Activated CD4-positive, alpha-beta T cell treated with anti-CD3 and anti-CD28 coated beads, Interleukin-2, amount 50 U/mL, for 48 hours (primary cell): ENCODE results near the gene CNTFR.
A peak's percentile ranks its signal among the peaks of the same experiment; 100 is the strongest.

Experiments used
- DNase-seq, 2 experiments: peaks; one replicate each; pipeline ENCODE4 v3.0.0-alpha.2; 2020

The CNTFR gene

GRCh38 chr9:34570809-34571480 is 18.6 kb downstream of the CNTFR start:
- no peak for DNase-seq

- DNase-seq = no peak
These were observed 19.1 kb downstream of the CNTFR start for GRCh38 chr9:34570376-34570775.

- no peak for DNase-seq
These were observed 20.8 kb downstream of the CNTFR start for GRCh38 chr9:34568774-34569173.

GRCh38 chr9:34568133-34568532 is 21.4 kb downstream of the CNTFR start:
- DNase-seq = no peak

- DNase-seq = no peak
These were observed 22.6 kb downstream of the CNTFR start for GRCh38 chr9:34566972-34567371.

GRCh38 chr9:34566322-34566721 is 23.2 kb downstream of the CNTFR start:
- no peak for DNase-seq

GRCh38 chr9:34565856-34566255 is 23.7 kb downstream of the CNTFR start:
- no peak for DNase-seq

- DNase-seq = no peak
These were observed 24.9 kb downstream of the CNTFR start for GRCh38 chr9:34564617-34565016.

- no peak for DNase-seq
These were observed 26.3 kb downstream of the CNTFR start for GRCh38 chr9:34563262-34563661.

GRCh38 chr9:34562135-34562745 is 27.3 kb downstream of the CNTFR start:
- DNase-seq = peak; percentile 52 to 59

GRCh38 chr9:34560599-34561214 is 28.8 kb downstream of the CNTFR start:
- no peak for DNase-seq

- DNase-seq = no peak
These were observed 29.7 kb downstream of the CNTFR start for GRCh38 chr9:34559624-34560455.

GRCh38 chr9:34558919-34559623 is 30.5 kb downstream of the CNTFR start:
- DNase-seq = no peak

GRCh38 chr9:34558364-34558763 is 31.2 kb downstream of the CNTFR start:
- DNase-seq = no peak

GRCh38 chr9:34557426-34558321 is 31.9 kb downstream of the CNTFR start:
- DNase-seq = no peak

- no peak for DNase-seq
These were observed 32.6 kb downstream of the CNTFR start for GRCh38 chr9:34556949-34557348.

GRCh38 chr9:34555936-34556525 is 33.5 kb downstream of the CNTFR start:
- DNase-seq = no peak

- DNase-seq = no peak
These were observed 34.0 kb downstream of the CNTFR start for GRCh38 chr9:34555500-34555899.

GRCh38 chr9:34555002-34555348 is 34.5 kb downstream of the CNTFR start:
- no peak for DNase-seq

GRCh38 chr9:34554211-34555001 is 35.1 kb downstream of the CNTFR start:
- DNase-seq = no peak
